GM21367 (cell line): ENCODE results near the gene CTDNEP1.
A peak's percentile ranks its signal among the peaks of the same experiment; 100 is the strongest.

Experiments used
- ATAC-seq: cut with Tn5 transposase; IDR thresholded peaks from one replicate; pipeline ENCODE4 v1.9.1; 2021; ENCODE audit not compliant: unreplicated experiment

The CTDNEP1 gene

DNA sequence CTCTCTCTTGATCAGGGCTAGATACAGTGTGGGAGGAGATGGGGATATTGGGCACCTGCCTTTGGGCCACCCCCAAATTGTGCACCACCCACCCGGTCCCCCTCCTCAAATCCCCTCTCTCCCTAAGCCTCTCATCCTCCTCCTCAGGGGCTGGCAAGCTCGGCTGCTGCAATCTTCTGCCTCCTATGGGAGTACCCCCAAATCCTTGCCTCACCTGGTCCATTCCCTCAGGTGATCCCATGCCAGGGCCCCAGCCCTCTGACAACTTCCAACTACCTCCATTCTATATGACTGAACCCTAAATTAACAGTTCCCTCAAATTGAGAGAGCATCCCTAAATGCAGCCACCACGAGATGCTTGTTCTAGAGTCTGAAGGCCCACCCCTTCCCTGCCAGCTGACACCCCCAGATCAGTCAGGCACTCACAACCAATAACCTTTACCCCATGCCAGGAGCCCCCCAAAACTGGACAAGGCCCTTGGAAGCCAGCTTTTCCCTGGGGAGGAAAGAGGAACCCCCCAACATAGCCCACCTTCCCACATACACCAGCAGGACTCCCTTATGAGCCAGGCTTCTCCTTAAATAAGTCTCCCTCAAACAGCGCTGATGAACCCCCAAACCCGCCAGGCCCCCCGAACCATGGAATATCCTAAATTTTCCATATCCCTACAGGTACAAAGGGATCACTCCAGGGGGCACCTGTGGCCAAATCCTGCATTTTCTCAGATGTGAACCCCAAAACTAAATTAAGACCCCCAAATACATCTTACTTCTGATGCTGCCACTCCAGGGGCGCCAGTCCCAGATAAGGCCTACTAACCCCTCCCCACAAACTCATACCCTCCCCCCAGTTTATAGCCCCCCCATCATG lies 35.1 kb downstream of the CTDNEP1 start:
- ATAC-seq = no peak

DNA sequence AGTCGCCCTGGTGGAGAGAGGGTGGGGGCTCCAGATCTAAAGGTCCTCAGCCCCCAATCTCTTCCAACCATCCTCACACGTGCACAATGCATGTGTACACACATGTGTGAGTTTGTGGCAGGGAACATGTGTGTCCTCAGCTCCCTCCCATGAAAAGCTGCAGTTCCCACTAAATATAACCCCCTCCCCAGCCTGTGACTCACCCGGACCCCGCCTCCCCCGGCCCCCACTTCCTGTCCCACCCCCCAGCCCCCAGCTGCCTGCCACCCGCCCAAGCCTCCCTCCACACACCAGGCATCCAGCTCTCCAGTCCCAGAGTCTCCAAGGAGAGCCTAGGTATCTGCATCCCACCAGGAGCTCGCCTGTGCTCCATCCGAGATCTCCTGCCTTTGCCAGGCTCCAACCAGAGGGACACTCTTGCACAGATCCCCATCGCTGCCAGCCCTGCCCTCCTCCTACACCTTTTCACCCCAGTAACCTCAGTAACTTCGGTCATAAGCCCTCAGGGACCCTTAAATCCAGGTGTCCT lies 35.8 kb downstream of the CTDNEP1 start:
- ATAC-seq = no peak

DNA sequence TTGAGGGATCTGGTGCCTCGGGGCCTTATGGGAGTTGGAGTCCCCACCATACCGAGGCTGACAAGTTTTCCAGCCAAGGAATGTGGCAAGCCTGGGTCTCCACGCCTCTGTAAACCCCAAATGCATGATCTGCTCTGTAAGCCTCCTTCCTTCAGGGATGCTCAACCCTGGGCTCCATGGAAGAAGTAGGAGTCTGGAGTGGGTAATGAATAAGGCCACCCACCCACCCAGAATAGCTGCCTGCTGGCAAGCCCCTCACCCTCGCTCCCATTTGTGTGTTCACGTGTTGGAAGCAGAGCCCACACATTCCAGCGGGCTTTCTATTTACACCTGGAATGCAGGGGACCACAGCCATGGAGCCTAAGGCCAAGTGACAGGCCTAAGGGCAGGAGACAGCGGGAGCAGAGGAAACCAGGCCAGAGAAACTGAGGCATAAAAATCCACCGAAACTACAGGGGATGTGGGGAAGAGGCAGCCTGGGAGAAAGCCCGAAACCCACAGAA lies 36.3 kb downstream of the CTDNEP1 start:
- no peak for ATAC-seq

DNA sequence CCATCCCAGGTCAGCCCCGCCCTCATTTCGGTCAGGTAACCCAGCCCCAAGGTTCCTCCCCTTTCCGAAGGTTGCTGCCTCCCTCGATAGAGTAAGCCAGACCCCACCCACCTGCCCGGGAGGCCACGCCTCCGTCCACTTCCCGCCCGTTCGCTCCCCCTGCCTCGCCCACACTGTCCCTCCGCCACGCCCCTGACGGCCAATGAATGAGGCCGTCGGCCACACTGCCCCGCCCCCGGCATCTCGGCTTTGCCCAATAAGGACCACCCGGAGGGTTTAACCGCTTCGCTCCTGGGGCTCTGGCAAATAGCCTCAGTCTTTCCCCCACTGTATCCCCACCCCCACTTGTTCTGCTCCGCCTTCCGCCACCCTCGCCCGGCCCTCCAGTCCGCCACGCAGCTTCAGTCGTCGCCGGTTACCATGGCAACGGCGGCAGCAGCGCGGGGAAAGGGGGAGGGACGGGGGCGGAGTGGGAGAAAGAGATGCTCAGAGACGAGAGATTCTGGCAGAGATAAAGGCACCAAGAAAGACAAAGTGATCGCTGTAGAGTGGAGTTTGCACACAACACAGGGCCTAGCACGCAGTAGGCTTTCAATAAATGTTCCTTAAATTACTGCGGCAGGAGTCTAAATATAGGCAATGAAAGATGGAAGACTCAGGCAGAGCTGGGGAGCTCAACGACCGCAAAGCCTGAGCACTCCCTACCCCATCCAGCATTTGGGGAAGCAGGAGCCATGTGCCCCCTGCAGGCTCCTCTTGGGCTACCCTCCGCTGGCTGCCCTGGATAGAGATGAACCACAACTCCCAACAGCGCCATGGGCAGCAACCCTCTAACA lies 37.0 kb downstream of the CTDNEP1 start:
- peak; percentile 69 for ATAC-seq

DNA sequence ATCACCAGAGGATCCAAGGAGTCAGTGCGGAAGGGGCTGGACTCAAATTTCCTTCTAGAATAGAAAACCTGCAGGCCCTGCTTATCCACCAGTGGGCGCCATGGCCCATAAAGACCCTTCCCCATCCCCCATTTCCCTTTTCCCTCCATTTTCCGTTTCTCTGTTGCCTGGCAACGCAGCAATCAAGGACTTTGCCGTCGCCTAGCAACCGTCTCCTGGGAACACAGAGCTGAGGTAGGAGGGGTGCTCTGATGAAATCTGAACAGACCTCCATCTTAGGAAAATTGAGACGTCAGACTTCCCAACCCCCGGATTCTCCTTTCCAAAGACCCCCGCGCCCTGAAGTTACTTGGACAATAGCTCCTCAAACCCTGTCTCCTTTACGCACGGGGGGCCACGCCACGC lies 37.6 kb downstream of the CTDNEP1 start:
- ATAC-seq = no peak

DNA sequence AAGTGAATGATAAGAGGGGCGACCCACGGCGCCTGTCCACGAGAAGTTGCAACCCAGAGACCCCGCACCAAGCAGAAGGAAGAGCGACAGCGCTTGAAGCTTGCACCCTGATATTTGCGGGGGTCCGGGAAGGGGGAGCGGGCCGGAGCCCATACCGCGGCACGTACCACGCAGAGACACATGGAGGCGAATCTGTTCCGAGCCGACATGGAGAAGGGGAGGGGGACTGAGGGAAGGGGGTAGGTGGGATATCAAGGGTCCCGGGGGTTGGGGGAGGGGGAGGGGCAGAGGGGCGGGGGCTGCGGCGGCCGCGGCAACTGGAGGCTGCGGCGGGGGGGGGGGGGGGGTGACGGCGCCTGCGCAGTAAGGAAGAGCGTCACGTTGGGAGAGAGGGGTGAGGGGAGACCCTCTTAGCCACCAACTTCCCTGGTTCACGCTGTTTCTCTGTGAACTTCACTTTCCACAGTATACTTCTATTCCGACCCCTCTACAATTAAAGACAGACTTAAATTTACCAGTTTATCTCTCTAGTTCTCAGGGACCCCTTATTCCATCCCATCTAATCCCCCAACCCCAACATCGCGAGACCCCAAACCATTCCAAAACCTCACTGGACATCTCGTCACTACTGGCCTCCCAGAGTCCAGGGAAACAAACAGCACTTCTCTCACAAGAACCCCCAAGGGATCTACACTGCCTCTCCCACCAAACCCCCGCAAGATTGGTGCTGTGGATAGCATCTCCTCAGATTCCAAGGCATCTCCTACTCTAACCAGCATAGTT lies 39.9 kb downstream of the CTDNEP1 start:
- no peak for ATAC-seq

DNA sequence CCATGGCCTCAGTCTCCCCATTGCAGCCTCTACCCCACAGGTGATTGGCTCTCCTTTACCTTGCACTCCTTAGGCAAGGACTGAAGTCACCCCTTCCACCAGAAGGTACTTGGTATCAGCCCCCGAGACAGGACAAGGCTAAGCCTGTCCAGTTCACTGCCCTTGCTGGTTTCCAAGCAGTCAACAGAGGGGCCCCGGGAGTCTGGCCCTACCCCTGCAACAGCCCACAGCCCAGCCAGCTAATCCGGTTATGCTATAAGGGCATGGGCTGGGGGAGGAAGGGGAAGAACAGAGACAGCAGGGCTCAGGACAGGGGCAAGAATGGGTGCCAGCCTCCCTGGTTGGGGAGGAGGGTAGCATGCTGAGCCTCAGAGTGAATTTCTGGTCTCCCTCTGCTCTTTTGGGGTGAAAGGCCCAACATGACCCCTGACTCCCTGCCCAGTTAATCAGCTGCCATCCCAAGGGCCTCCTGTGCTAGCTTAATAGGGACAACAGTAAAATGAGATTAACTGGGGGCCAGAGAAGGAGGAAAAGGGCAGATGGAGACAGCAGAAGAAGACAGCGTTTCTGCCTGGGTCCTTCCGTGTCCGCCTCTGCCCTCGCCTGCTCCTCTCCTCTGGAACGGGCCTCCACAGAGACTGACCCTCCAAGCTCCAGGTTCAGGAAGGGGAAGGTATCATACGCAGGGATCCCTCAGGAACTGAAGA lies 42.6 kb downstream of the CTDNEP1 start:
- no peak for ATAC-seq

DNA sequence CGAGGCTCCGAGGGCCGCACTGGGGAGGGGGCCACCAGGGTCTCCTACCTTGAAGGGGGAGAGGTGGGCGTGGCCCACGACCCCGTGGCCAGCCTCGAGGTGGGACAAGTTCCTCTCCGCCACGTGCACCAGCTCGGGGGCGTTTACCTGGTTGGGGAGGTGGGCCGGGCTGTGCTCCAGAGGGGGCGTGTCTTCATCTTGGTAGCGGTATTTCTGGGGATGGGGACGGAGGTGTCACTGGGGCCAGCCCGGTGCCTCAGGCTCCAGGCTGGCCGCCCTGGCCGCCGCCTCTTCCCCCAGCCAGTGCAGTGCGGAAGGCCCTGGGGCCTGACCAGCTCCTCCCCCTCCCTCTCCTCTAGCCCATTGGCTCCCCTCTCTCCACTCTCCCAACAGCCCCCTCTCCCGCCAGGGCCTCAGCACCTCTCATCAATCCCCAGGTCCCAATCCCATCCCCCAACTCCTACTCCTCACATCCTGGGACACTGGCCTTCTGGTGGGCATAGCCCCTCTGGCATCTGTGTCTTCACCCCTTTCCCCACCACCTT lies 43.4 kb downstream of the CTDNEP1 start:
- no peak for ATAC-seq

DNA sequence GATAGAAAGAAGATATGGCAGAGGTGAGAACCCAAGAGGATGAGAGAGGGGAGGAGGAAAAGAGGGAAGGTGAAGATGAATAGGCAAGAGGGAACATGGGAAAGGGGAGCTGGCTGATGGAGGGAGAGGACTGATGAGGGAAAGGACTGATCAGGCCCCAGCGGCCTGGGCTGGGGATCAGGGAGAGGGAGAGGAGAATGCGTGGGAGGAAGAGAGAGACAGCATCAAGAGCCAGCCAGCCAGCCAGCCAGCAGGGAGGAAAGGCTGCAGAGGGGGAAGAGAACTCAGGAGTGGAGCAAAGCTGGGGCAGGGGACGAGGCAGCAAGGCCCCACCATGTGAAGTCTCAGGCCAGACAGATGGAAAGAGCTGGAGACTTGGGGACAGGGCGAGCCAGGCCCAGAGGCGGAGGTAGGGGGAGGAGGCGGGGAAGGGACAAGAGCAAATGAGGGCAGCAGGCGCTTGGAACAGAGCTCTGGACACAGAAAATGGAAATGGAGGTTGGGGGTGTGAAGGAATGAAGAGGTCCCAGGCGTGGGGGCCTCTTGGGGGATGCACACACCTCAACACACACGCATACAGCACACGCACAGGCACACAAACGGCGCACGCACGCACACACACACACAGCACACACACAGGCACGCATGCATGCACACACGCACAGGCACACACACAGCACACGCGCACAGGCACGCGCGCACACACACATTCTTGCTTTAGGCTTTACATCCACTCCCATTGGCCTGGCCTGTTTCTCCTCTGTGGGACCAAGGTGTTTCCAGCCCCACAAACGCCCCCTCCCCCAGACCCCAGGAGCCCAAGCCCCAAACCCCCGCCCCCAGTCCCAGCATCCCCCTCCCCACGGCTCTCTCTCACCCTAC lies 44.2 kb downstream of the CTDNEP1 start:
- no peak for ATAC-seq

DNA sequence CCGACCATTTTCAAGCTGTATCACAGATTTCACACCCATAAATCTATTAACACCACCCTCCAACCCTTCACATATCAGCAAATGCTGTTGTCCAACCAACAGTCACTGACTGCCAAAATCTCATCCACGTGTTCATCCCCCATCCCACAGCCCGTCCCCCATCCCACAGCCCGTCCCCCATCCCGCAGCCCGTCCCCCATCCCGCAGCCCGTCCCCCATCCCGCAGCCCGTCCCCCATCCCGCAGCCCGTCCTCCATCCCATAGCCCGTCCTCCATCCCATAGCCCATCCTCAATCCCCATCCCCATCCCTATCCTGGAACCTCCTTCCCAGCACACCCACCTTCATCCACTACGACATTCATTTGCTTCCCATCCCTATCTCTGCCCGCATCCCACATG lies 46.0 kb downstream of the CTDNEP1 start:
- ATAC-seq = no peak

DNA sequence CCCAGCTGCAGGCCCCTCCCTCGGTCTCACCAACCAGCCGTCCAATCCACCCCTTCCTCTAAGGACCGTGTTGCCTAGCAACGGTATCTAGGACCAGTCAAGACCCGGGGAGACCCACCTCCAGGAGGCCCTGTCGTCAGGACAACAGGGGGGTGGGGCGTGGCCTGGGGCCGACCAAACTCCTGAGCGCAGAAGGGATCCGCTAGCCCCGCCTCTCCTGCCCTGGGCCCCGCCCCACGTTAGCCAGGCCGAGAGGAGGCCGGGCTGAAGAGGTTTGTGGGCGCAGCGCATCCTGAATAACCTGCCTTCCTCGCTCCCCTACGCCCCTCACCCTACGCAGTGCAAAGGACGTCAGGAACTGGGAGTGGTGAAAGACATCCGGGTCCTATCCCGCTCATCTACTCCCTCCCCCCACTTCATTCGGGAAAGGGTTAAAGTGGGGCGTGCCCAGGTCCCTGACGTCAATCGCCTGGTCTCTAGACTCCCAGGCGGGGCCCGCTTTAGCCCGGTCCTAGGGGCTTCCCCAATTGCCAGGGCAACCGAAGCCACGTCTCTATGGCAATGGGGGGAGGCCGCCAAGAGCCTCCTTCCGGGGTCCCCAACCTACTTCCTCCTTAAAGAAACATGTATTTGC lies 46.6 kb downstream of the CTDNEP1 start:
- ATAC-seq = peak; percentile 75

DNA sequence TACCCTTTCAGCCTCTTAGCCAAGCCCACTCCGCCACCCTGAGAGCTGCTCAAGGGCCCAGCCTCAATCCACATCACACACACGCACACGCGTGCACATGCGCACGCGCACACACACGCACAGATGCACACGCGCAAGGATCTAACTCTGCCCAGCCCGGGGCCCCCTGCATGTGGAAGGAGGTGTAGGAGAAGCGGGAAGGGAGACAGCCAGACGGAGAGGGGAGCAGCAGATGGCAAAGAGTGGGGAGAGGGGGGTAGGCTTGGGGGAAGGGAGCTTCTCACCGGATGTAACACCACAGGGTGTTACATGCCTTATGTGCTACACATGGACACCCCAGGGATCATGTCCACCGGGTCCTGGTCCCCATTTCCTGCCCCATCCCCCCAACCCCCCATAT lies 47.2 kb downstream of the CTDNEP1 start:
- no peak for ATAC-seq

DNA sequence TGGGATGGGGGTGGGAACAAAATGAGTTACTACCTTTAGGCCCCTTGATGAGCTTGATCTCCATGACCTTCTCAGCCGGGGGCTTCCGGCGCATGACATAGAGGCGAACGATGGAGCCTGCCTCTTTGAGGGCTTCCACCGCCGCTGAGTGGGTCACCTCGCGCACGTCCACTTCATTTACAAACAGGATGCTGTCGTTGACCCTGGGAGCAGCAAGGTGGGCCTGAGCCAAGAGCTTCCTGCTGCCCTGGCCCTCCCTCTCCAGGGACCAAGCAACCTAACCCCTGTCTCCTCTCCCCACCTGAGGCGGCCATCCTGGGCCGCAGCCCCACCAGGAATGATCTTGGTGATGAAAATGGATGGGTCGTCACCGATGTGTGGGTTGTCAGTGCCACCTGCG lies 48.1 kb downstream of the CTDNEP1 start:
- no peak for ATAC-seq

DNA sequence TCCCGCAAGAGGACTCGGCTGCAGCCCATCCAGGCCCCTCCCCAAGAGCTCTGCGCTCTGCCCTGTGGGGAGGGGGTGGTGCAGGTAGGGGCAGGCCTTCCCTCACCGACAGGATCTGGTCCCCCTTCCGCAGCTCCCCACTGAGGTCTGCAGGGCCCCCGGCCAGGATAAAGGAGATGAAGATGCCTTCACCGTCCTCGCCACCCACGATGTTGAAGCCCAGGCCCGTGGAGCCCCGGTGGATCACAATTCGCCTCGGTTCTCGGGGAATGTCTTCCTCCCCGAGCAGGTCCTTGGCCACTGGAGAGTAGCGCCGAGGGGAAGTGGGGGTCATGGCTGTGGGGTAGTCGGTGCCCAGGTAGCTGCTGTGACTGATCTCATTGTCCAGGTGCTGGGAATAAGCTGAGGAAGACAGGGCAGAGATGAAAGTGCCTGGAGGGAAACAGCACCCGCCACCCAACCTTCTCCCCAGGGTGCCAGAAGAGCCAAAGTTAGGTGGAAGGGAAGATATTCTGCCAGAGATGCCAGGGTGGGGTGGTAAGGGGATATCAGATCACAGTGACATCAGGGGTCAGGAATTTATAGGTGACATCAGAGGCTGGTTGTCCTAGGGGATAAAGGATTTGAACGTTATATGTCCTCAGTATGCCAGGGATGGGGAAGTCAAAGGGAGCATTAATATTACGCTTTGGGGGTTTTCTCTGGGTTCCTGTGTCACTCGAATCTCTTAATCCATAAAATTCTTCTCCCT lies 54.7 kb downstream of the CTDNEP1 start:
- ATAC-seq = no peak

DNA sequence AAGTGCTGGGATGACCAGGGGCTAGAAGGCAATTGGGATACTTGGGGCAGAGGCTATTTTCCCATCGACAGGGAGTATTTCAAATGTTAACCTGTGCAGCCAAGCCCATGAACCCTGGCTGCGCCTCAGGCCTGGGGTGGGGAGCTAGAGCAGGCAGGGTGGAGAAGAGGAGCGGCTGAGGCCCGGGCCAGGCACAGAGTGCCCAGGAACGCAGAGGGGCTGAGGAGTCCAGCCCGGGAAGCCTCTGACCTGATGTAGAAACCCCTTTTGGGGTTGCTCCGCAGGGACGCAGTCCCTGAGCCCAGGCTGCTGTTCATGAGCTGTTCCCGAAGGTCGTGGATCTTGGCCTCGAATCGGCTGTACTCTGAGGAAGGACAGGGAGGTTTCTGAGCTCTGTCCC lies 55.6 kb downstream of the CTDNEP1 start:
- ATAC-seq = no peak
